ENCODE results near the gene USP40. TPM values are rescaled to one million over a fixed set of nuclear protein-coding genes. Genes with fewer than 3 reads are reported as not detected.
A peak's percentile ranks its signal among the peaks of the same experiment; 100 is the strongest.

Gene USP40
- polyA plus RNA-seq, 1 donor (not counting 4 experiments of a cell fraction or from before 2014, with no cell fraction given), result 37.3 TPM

- Histone ChIP-seq H3K9me1 (ENCODE audit: control insufficient read depth, extremely low read depth, insufficient read depth, low read length) (no peaks in the 10 kb centered on the region), H3K27ac (ENCODE audit: control insufficient read depth, insufficient read depth, low read length) (no peak overlapping the region), H3K4me2 (ENCODE audit: control insufficient read depth, extremely low read depth, insufficient read depth, low read depth, low read length) (no peak overlapping the region), H3K27me3 (ENCODE audit: control insufficient read depth, extremely low read depth, insufficient read depth, low read length) (no peaks in the 10 kb centered on the region), H3K9me3 (ENCODE audit: control insufficient read depth, low read depth, low read length) (no peaks in the 10 kb centered on the region), H3K9ac (ENCODE audit: control insufficient read depth, extremely low read depth, insufficient read depth, low read length) (no peak overlapping the region), H2AFZ (ENCODE audit: control insufficient read depth, low read length) (no peak overlapping the region), H3K79me2 (ENCODE audit: control insufficient read depth, insufficient read depth, low read length) (no peaks in the 10 kb centered on the region), H3K36me3 (ENCODE audit: control insufficient read depth in 2 of 2, extremely low read depth in 1 of 2, insufficient read depth in 2 of 2, low read length in 2 of 2) (no peaks in the 10 kb centered on the region), H3K4me3 (ENCODE audit: control insufficient read depth in 2 of 3, extremely low read depth in 1 of 3, insufficient read depth in 2 of 3, low read depth in 1 of 3, low read length in 3 of 3) (no peak overlapping the region), H3K4me1 (ENCODE audit: control insufficient read depth, extremely low read depth, insufficient read depth, low read length) (no peaks in the 10 kb centered on the region), H4K20me1 (ENCODE audit: control insufficient read depth, extremely low read depth, insufficient read depth, low read length) (no peaks in the 10 kb centered on the region)
- DNase-seq (ENCODE audit: low read depth, low spot score), result no peak
- dilution Hi-C loops (cut with MboI; ENCODE audit: extremely low pct_ligation_motif_present, low sequenced_read_pairs), result no loop called here
- TF ChIP-seq EZH2 (IDR thresholded peaks at IDR 0.05; ENCODE audit: low read length), result no peak
- TF ChIP-seq, protein P1, sequence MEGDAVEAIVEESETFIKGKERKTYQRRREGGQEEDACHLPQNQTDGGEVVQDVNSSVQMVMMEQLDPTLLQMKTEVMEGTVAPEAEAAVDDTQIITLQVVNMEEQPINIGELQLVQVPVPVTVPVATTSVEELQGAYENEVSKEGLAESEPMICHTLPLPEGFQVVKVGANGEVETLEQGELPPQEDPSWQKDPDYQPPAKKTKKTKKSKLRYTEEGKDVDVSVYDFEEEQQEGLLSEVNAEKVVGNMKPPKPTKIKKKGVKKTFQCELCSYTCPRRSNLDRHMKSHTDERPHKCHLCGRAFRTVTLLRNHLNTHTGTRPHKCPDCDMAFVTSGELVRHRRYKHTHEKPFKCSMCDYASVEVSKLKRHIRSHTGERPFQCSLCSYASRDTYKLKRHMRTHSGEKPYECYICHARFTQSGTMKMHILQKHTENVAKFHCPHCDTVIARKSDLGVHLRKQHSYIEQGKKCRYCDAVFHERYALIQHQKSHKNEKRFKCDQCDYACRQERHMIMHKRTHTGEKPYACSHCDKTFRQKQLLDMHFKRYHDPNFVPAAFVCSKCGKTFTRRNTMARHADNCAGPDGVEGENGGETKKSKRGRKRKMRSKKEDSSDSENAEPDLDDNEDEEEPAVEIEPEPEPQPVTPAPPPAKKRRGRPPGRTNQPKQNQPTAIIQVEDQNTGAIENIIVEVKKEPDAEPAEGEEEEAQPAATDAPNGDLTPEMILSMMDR (optimal IDR thresholded peaks at IDR 0.05 in 1 of 3, IDR thresholded peaks at IDR 0.05 in 1 of 3, conservative IDR thresholded peaks at IDR 0.05 in 1 of 3; ENCODE audit: extremely low read depth in 1 of 3, insufficient read depth in 2 of 3, low read length in 3 of 3), result no peak
- no peak for FAIRE-seq
Measured at GRCh38 chr2:233572468-233572867, 5.9 kb upstream of the USP40 start.

DNA sequence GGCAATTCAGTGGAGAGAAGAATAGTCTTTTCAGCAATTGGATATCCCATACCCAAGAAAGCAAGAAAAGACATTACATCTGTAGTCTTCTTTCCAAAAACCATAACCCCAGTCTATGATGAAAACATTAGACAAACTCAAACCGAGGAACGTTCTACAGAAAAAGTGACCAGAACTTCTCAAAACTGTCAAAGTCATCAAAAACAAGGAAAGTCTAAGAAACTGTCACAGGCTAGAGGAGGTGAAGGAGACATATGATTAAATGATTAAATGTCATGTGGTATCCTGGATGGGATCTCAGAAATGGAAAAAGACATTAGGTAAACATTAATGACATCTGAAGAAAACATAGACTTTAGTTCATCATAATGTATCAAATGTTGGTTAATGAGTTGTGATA is 4.9 kb upstream of the USP40 start:
- no peaks in the 10 kb centered on the region for H3K9me1 ChIP-seq (ENCODE audit: control insufficient read depth, extremely low read depth, insufficient read depth, low read length)
- H3K4me3 ChIP-seq (ENCODE audit: control insufficient read depth in 2 of 3, extremely low read depth in 1 of 3, insufficient read depth in 2 of 3, low read depth in 1 of 3, low read length in 3 of 3), result no peak overlapping the region
- H3K4me2 ChIP-seq (ENCODE audit: control insufficient read depth, extremely low read depth, insufficient read depth, low read depth, low read length), result no peak overlapping the region
- no peaks in the 10 kb centered on the region for H3K79me2 ChIP-seq (ENCODE audit: control insufficient read depth, insufficient read depth, low read length)
- dilution Hi-C loops (cut with MboI; ENCODE audit: extremely low pct_ligation_motif_present, low sequenced_read_pairs), result no loop called here
- no peaks in the 10 kb centered on the region for H4K20me1 ChIP-seq (ENCODE audit: control insufficient read depth, extremely low read depth, insufficient read depth, low read length)
- H3K27ac ChIP-seq (ENCODE audit: control insufficient read depth, insufficient read depth, low read length), result no peak overlapping the region
- H3K9ac ChIP-seq (ENCODE audit: control insufficient read depth, extremely low read depth, insufficient read depth, low read length), result no peak overlapping the region
- no peaks in the 10 kb centered on the region for H3K36me3 ChIP-seq (ENCODE audit: control insufficient read depth in 2 of 2, extremely low read depth in 1 of 2, insufficient read depth in 2 of 2, low read length in 2 of 2)
- FAIRE-seq (peak; percentile 5), DNase-seq (ENCODE audit: low read depth, low spot score) (no peak)
- no peaks in the 10 kb centered on the region for H3K9me3 ChIP-seq (ENCODE audit: control insufficient read depth, low read depth, low read length)
- TF ChIP-seq, protein P1 (optimal IDR thresholded peaks at IDR 0.05 in 1 of 3, IDR thresholded peaks at IDR 0.05 in 1 of 3, conservative IDR thresholded peaks at IDR 0.05 in 1 of 3; ENCODE audit: extremely low read depth in 1 of 3, insufficient read depth in 2 of 3, low read length in 3 of 3), result no peak
- TF ChIP-seq EZH2 (IDR thresholded peaks at IDR 0.05; ENCODE audit: low read length), result no peak
- no peaks in the 10 kb centered on the region for H3K27me3 ChIP-seq (ENCODE audit: control insufficient read depth, extremely low read depth, insufficient read depth, low read length)
- no peaks in the 10 kb centered on the region for H3K4me1 ChIP-seq (ENCODE audit: control insufficient read depth, extremely low read depth, insufficient read depth, low read length)
- no peak overlapping the region for H2AFZ ChIP-seq (ENCODE audit: control insufficient read depth, low read length)

All from keratinocyte (primary cell).